HG03280 (cell line): ENCODE measurements around the gene ZC3H18.

Experiments
- ATAC-seq: cut with Tn5 transposase; IDR thresholded peaks from one replicate; pipeline ENCODE4 v1.9.1; 2021; ENCODE audit warnings: mild to moderate bottlenecking, moderate library complexity; ENCODE audit not compliant: unreplicated experiment

ZC3H18 gene

DNA sequence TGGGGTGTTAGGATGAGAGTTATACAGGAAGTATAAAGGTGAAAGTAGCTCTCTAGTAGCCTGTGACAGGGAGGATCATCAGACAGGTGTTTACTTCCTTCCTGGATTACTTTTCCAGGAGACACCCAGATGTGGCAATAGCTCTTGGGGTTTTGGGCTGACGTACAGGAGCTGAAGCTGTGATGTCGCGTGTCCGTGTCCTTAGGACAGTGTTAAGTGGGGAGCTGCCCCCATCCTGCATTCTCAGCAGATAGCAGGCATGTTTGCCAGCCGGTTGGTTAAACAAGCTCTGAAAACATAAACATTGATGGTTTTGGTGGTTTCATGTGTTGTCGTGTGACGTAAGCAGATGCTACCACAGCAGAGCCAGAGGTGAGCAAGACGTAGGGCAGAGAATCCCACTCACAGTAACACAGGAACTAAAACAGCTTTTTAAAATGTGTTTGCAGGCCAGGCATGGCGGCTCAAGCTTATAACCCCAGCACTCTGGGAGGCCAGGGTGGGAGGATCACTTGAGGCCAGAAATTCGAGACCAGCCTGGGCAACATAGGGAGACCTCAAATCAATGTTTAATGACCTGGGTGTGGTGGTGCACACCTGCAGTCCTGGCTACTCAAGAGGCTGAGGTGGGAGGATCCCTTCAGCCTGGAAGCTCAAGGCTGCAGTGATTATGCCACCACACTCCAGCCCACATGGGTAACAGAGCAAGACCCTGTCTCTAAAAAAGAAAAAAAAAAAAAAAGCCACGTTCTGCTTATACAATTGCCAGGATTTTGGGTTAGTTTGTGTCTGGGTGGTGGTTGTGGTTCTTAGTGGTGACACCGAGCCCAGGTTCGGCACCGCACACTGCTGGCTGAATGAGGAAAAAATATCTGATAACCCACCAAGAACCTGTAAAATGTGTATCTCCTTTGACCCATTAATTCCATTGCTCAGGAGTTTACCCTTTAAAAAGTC, 49.9 kb downstream of the ZC3H18 start:
- ATAC-seq, result no peak

DNA sequence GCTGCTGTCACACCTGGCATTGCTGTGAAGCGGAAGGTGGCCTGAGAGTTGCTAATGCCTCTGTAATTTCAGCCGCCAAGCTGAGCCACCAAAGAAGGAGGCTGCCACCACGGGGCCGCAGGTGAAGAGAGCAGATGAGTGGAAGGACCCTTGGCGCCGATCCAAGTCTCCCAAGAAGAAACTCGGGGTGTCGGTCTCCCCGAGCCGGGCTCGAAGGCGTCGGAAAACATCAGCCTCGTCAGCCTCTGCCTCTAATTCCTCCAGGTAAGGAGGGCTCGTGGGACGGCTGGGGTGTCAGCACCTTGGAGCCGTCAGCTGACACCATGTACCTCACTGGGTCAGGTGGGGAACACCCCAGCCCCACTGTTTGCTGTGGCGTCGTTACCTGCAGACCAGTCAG, 51.9 kb downstream of the ZC3H18 start:
- ATAC-seq, result no peak

DNA sequence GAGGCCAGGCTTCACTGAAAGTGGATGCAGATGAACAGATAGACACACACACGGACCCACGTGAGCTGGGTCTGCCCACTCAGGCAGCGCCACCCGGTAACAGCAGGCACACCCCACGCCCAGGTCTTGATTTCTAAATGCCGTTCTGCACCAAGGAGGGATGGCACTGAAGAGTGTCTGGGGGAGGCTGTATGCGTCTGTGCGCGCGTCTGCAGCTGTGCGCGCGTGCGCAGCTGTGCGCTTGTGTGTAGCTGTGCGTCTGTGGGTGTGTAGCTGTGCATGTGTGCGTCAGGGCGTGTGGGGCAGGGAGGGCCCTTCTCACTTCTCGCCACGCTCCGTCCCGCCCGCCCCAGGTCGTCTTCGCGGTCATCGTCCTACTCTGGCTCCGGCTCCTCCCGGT, 52.7 kb downstream of the ZC3H18 start:
- no peak for ATAC-seq

DNA sequence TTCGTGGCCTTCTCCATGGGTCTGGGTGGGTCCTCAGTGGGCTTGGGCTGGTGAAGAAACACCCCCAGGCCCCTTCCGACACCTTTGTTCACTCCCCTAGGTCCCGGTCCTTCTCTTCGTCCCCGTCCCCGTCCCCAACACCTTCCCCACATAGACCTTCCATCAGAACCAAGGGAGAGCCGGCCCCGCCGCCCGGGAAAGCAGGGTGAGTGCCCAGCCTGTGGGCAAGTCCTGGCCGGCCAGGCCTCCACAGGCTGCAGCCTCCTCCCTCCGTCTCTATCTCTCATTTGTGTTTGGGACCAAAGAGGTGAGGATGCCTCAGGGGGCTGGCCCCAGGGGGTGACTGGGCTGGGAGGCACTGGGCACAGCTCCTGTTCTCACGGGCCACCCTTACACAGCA, 53.7 kb downstream of the ZC3H18 start:
- no peak for ATAC-seq

DNA sequence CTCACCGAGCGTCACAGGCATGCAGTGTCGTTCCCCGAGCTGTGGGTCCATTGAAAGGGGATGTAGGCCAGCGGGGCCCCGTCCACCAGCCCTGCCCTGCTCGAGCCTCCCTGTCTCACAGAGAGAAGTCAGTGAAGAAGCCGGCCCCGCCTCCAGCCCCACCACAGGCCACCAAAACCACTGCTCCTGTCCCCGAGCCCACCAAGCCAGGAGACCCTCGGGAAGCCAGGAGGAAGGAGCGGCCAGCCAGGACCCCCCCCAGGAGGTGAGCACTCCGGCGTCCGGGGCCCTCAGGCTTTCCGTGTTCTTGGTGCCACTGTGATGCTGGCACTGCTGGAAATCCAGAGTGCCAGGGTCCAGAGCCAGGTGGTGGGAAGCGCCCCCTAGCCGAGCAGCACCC, 54.3 kb downstream of the ZC3H18 start:
- ATAC-seq, result no peak

DNA sequence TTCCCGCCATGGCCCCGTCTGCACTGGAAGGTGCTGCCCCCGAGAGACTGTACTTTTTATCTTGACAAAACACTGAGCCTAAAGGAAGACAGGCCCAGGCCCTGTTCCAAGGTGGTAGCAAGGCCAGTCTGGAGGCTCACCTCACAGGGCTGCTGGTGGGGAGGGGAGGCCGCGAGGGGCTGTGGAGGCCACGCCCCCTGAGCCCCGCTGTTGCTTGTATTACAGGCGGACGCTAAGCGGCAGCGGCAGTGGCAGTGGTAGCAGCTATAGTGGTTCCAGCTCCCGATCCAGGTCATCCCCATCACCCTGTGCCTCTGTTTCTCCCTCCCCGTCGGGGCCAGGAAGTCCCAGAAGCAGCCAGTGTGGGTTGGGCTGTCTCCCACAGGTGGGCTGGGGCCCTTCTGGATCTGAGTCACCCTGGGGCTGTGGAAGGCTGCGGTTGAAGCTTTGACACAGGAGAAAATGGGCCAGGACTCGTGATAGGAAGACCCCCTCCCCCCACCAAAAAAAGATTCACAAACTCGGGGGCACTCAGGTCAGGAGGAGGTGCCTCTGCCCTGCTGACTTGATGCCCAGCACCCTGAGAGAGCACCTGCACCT, 54.9 kb downstream of the ZC3H18 start:
- no peak for ATAC-seq

DNA sequence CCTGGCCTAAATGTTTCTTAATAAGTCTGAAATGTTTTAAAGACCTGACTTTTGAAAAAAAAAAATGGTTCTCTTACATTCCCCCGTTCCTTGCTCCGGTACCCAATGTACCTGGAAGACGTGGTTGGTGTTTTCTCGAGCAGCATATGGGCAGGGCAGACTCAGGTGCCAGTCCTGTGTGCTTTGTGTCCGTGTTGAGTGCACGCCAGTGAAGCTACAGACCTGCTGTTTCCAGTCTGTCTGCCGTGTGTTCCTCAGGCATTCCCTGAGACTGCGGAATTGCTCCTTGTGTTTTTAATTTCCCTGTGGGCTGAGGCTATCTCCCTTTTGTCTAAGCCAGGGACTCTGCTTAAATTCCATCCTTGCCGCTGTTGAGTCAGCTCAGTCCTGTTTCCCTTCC, 56.4 kb downstream of the ZC3H18 start:
- no peak for ATAC-seq

DNA sequence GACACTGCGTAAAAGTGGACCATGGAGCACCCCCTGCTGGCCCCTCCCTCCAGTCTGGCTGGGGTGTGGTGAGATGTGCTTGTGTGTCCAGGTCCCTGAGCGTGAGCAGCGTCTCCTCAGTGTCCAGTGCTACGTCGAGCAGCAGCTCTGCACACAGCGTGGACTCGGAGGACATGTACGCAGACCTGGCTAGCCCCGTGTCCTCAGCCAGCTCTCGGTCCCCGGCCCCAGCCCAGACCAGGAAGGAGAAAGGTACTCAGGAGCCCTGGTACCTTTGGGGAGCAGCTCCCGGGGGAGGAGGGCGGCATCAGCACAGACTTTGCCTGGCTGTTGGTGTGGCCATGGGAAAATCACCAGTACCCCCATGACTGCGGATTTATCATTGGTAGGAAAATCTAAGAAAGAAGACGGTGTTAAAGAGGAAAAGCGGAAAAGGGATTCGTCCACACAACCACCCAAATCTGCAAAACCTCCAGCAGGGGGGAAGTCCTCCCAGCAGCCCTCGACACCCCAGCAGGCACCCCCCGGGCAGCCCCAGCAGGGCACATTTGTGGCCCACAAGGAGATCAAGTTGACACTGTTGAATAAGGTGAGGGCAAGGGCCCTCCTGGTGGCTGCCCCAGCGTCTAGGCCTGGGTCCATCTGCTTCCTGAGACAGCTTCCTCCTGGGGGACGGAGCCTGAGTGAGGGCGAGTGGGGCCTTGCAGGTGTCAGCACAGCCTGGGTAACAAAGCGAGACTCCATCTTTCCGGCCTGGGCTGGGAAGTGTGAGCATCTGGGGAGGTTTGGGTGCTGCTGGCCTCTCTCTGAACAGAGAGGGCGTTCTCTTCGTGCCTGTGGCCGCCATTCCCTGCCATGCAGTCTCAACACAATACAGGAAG, 57.6 kb downstream of the ZC3H18 start:
- no peak for ATAC-seq

DNA sequence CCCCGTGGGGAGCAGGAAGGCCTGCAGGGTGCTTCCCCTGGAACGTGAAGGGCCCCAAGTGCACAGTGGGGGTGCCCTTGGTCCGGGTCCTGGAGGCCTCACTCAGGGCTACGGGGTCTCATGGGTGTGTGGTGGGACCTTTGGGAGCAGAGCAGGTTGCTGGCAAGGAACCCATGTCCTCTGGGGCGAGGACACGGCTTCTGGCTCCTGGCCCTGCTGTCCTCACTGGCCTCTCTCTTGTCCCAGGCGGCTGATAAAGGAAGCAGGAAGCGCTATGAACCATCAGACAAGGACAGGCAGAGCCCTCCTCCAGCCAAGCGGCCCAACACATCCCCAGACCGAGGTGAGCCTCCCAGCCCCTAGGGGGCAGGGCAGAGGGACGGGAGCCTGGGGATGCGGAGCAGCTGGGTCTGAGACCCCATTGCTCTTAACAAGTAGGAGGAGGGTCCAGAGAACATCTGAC, 58.3 kb downstream of the ZC3H18 start:
- ATAC-seq, result no peak

DNA sequence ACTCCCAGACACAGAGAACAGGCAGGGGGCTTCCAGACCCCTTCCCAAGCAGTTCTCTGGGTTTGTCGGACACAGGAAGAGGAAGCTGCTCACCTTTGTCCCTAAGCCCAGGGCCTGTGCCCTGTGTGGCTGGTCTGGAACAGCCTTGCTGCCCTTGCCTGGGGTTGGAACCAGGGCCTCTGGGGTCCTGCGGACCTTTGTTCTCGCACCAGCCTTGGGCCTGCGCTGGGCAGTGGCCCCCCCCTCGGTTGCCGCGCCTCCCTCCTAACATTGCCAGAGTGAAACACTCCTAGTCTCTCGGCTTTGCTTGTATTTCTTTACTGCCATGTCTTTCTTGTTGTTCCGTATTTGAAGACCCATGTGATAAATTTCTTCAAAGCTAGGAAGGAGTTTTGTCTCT, 59.6 kb downstream of the ZC3H18 start:
- no peak for ATAC-seq

DNA sequence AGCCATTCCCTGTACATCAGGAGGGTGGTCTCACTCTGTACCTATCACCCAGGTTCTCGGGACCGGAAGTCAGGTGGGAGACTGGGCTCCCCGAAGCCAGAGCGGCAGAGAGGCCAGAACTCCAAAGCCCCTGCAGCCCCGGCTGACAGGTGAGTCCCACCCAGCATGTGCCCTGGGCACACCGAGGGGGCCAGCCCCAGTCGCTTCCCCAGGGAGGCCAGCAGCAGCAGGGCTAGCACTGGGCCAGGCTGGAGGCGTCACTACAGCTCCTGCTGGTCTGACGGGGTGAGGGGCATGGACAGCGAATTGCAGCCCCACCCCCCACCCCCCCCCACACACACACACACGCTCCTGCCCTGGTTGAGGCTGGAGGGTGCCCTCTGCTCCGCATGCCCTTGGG, 60.2 kb downstream of the ZC3H18 start:
- ATAC-seq, result no peak

DNA sequence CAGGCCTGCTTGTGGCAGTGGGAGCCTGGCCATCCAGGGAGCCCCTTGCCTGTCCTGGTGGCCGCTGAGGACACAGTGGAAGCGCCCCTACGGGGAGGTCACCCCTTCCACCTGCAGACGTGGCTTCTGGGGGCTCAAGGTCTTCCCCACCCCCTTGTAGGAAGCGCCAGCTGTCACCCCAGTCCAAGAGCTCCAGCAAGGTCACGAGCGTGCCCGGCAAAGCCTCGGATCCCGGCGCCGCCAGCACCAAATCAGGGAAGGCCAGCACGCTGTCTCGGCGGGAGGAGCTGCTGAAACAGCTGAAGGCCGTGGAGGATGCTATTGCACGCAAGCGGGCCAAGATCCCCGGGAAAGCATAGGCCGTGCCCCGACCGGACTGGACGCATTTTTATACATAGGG, 60.7 kb downstream of the ZC3H18 start:
- ATAC-seq, result no peak

DNA sequence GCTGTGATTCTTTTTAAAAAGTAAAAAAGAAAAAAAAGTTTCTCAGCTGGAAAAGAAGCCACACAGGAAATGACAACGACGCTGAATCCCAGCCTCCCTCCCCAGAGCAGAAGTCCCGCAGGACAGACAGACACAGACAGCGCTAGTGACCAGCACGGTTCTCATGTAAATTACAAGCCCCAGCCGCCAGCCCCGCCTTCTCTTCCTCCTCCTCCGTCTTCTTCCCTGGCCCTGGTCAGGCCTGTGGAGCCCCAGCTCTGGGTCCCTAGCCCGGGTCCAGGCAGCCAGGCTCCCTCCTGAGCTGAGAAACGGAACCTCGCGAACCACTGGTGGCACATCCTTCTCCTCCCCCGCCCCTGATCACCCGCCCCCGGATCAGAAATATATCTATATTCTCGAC, 61.2 kb downstream of the ZC3H18 start:
- no peak for ATAC-seq

DNA sequence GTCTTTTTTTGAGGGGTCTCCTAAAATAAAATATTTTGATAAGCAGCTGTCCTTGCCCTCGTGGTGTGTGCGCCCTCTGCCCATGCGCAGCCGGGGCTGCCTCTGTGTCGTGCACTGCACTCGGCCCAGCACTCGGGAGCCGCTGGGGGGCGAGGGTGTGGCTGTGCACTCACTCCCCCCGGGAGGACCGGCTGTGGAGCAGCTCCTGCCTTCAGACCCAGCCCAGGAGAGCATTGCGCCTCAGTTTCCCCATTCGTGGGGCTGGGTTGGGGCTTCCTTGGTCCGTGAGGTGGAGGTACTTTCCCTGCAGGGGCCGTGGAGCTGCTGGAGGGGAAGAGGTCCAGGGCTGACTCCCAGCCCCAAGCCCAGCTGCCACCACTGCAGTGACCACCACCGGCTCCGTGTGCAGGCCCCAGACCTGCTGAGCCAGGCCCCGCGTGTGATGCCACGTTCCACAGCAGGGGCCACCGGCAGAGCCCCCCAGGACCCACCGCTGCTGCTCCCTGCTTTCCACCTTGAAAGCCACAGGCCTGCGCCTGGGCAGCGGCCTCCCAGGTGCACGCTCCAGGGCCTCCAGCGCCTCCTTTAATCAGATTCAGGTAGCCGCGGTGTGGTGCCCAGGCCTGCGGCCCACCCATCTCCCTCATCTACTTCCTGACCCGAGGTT, 61.9 kb downstream of the ZC3H18 start:
- ATAC-seq, result no peak

DNA sequence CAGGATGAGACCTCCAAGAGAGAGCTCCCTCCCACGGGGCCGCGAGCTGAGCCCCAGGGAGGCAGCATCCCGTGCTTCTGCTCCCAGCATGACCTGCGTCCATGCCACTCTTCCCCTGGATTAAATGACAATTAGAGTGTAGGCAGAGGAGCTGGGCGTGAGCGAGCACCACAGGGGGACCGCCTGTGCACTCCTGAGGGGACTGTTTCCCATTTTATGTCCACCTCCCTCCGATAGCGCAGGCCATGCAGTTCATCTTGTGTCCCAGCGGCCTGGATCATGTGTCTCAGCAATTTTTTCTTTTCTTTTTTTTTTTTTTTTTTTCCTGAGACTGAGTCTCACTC, 62.4 kb downstream of the ZC3H18 start:
- no peak for ATAC-seq

DNA sequence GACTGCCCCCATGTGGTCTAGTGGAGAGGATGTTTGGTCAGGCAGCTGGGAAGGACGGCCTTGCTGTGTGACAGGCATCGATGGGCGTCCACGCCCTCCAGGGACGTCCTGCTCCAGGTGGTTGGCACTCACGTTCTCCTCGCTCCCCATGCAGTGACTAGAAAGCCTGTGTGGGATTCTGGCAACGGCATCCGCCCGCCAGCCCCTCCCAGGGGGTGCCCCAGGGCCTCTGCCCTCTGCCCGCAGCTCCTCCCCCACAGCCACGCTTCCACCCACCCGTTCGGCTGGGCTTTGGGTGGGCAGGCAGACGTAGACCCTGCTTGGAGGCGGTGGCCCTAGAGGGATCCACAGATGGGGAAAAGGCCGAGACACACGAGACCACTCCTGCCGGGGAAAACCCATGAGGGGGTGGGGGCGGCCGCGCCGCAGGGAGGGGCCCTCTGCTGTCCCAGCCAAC, 63.5 kb downstream of the ZC3H18 start:
- peak; percentile 34 for ATAC-seq

DNA sequence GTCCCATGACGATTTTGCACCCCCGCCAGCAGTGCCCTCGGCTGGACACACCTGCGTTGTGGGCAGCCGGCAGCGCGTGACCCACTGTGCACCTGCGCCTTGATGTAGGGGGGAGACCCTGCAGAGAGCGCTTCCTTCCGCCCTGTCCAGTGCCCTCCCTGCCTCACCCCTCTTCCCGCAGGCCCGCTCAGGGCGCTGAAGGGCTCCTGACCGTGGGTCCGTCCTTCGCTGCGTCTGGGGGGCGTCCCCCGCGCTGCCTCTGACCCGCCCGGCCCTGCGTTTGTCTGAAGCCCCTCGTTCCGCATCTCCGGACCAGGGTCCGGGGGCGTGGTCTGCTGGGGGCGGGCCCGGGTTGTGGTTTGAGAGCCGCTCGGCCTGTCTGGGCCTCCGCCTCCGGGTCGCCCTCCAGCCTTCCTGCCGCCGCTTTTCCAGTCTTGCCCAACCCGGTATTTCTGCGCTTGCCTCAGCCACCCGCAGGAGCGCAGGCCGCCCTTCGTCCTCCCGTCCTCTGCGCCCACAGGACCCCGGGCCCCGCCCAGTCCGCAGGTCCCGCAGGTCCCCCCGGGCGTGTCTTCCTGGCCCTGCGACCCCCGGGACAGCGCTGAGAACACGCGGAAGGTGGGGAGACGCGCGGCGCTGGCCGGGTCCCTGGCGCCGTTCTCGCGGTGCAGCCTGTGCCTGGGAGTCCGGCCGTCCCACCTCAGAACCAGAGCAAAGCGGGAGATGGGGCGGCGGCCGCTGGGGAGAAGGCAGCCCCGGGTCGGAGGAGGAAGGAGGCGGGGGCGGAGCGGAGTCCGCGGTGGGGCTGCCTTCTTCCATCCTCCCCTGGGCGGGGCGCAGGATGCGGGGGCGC, 64.2 kb downstream of the ZC3H18 start:
- peak; percentile 42 for ATAC-seq

DNA sequence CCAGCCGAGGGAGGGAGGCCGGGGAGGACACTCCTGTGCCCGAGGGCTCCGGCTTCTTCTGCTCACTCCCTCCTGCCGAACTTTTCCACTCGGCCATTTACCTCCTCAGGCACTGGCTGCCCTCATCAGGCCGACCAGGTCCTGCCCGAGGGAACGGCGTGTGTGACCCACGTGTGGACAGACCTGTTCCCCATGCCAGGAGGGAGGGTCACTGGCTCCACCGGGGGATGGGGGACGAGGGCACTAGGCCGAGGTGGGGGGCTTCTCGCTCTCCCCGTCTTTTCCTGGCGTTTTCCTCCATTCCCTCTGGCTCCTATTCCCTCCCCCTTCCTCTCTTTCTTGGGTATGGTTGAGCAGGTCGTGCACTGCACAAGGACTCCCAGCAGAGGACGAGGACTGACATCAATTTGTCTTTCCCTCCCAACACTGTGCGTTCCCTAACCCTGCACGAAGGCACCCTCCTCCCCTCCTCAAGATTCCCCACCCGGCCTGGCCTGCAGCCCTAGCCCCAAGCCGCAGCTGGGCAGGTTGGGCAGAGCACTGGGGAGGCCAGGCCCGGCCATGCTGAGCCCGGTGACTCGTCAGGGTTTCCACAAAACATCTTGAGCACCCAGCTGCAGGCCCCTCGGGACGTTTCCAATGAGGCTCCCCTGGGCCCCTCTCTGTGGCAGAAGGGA, 64.9 kb downstream of the ZC3H18 start:
- ATAC-seq, result no peak

DNA sequence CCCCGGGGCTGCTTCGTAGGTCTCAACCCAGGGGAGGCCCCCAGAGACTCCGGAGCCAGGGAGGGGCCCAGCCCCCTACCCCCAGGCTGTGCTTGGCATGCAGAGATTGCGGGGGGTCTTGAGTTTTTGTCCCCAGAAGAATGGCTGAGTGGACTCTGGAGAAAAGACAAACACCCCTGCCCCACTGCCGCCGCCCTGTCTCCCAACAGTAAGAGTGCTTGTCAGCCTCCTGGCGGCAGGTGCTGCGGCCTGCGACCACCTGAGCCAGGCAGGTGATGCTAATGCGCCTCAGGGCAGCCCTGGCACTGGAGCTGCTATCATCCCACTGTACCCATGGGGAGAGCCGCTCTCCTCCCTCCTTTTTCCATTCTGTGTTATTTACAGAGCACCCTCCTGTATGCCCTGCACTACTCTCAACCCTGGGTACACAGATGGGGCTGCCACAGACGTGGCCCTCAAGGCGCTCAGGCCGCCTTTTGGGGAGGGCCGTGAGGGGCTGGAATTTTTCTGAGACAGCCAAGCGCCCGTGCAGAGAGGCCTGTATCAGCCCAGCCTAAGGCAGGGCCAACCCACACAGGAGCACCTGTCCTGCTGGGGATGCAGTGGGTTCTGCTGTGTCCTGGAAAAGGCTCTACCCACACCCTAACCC, 65.6 kb downstream of the ZC3H18 start:
- no peak for ATAC-seq
